Activated naive CD4-positive, alpha-beta T cell treated with anti-CD3 and anti-CD28 coated beads for 36 hours (primary cell): ENCODE measurements around the gene OR2T1. TPM values are rescaled to one million over a fixed set of nuclear protein-coding genes. Genes with fewer than 3 reads are reported as not detected.
"Not testable (repeated sequence)": the region's sequence is repeated elsewhere in the genome, so short reads cannot be mapped to it uniquely, and the experiment has no call there.

Experiments
- CTCF ChIA-PET: fragments of 350-600 bp; sonication (Branson Sonifier 250); formaldehyde crosslinking; loops from one replicate; lab custom pipeline; 2021; ENCODE audit warnings: antibody characterized with exemption; lab: Charles Lee
- DNase-seq: peaks from one replicate; pipeline ENCODE4 v3.0.0-alpha.2; 2020
- H3K27ac Mint-ChIP-seq: one replicate; pipeline ENCODE4 v1.8.0; 2021; ENCODE audit warnings: mild to moderate bottlenecking, mixed read lengths
- H3K27me3 Mint-ChIP-seq: one replicate; pipeline ENCODE4 v1.8.0; 2021; ENCODE audit warnings: low read depth, mixed read lengths
- H3K36me3 Mint-ChIP-seq: one replicate; pipeline ENCODE4 v1.8.0; 2021; ENCODE audit warnings: low read depth, mixed read lengths
- H3K4me1 Mint-ChIP-seq: one replicate; pipeline ENCODE4 v1.8.0; 2021; ENCODE audit warnings: low read depth, mixed read lengths
- H3K4me3 Mint-ChIP-seq: one replicate; pipeline ENCODE4 v1.8.0; 2021; ENCODE audit warnings: mild to moderate bottlenecking, moderate library complexity, mixed read lengths
- H3K9me3 Mint-ChIP-seq: one replicate; pipeline ENCODE4 v1.8.0; 2021; ENCODE audit warnings: mixed read lengths
- intact Hi-C: fragments of 100-400 bp; cut with micrococcal nuclease; formaldehyde crosslinking; loops from one replicate; pipeline ENCODE4 v1.15.1; 2023
- total RNA-seq, 2 experiments: library from RNA; stranded (reverse); gene quantifications; one replicate each; pipeline ENCODE4 v1.2.3, GENCODE V29; 2021

Gene OR2T1
- total RNA-seq, 2 experiments from 2014 or later, result not detected

DNA sequence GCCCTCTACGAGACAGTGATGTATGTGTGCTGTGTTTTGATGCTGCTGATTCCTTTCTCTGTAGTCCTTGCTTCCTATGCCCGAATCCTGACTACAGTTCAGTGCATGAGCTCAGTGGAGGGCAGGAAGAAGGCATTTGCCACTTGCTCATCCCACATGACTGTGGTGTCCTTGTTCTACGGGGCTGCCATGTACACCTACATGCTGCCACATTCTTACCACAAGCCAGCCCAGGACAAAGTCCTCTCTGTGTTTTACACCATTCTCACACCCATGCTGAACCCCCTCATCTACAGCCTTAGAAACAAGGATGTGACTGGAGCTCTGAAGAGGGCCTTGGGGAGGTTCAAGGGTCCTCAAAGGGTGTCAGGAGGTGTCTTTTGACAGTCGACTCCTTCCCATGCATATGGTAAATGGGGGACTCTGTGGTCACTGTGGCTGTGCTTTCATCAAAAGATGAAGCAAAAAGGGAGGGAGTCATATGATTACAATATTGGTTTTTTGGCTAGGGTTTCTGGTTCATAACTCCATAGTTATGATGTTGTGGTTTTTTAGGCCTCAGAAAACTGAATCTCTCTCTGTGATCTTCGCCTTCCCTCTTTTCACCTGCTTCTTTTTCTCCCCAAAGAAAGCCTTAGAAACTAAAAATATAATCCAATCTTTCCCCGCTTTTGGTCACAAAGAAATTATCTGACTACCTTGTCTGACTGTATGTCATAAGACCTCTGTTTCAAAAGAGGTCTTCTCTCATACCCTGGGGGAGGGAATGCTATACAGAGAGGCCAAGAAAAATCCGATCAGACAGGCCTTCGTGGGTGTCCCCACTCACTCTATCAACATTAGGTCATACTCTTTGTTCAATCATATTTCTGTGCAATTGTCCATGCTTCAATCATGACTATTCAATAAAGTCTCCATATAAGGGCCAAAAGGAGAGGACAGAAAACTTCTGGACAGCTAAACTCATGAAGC lies 4.2 kb downstream of the OR2T1 start:
- intact Hi-C loops, result no loop called here
- DNase-seq, result no peak
- Mint-ChIP-seq H3K9me3 (peaks cover 14% of the 10 kb centered on the region), H3K27ac (no peak overlapping the region), H3K4me1 (no peaks in the 10 kb centered on the region), H3K4me3 (no peak overlapping the region), H3K36me3 (peaks cover 3% of the 10 kb centered on the region), H3K27me3 (no peaks in the 10 kb centered on the region)
- CTCF ChIA-PET, result interaction anchor here (0.6 kb wide), 1 partner anchor 554 kb away, joined by 3 read pairs; no protein-coding TSS in a partner anchor

DNA sequence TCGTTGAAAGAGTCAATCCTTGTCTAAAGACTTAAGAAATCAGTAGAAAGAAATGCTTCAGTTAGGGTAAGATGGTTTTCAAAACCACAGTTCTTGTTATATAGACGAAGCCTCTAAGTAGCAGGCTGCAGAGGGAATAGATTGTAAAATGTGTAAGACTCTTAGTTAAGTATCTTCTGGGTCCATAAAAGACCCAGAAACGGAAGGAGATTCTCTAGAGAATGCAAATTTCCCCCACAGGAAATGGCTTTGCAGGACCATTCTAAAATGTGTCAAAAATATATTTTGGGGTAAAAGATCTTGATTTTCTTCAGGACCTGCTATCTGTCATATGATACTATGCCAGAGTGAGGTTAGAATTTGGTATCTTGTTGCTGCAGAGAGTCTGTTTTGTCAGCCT lies 13.4 kb downstream of the OR2T1 start:
- CTCF ChIA-PET, result no interaction called here
- intact Hi-C loops, result loop anchor here (10.0 kb wide), 1 partner anchor 59 kb away; the partner anchor contains the start of gene OR2T3
- Mint-ChIP-seq H3K4me3 (no peak overlapping the region), H3K4me1 (peaks cover 31% of the 10 kb centered on the region), H3K36me3 (peaks cover 3% of the 10 kb centered on the region), H3K27me3 (no peaks in the 10 kb centered on the region), H3K27ac (no peak overlapping the region), H3K9me3 (peaks cover 13% of the 10 kb centered on the region)
- DNase-seq, result no peak

DNA sequence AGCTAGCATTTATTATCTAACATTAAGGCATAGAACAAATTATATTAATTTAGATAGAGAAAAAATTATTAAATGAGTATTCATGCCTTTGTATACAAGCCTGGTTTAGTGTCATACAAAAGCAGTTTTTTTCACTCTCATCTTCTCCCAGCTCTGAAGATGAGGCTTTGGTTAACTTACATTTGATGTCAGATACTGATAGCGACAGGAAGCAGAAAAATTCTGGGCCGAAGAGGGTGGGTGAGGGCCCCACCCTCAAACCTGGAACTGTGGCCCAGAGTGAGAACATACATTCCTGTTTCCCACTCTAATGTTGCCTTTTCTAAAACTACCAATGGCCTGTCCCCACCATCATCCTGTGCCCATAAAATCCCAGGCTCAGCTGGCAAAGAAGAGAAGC lies 15.0 kb downstream of the OR2T1 start:
- Mint-ChIP-seq H3K27ac (no peak overlapping the region), H3K4me3 (no peak overlapping the region), H3K9me3 (peaks cover 18% of the 10 kb centered on the region), H3K36me3 (peaks cover 6% of the 10 kb centered on the region), H3K4me1 (peaks cover 31% of the 10 kb centered on the region), H3K27me3 (no peaks in the 10 kb centered on the region)
- intact Hi-C loops, result loop anchor here (10.0 kb wide), 1 partner anchor 57 kb away; the partner anchor contains the start of gene OR2T3
- CTCF ChIA-PET, result no interaction called here
- no peak for DNase-seq

- intact Hi-C loops, result no loop called here
- no peaks in the 10 kb centered on the region for H3K27me3 Mint-ChIP-seq
- peaks cover 20% of the 10 kb centered on the region for H3K9me3 Mint-ChIP-seq
- CTCF ChIA-PET, result interaction anchor here (0.6 kb wide), 1 partner anchor 460 kb away, joined by 3 read pairs; no protein-coding TSS in a partner anchor
- no peak overlapping the region for H3K27ac Mint-ChIP-seq
- DNase-seq, result no peak
- H3K36me3 Mint-ChIP-seq, result peaks cover 6% of the 10 kb centered on the region
- H3K4me3 Mint-ChIP-seq, result no peak overlapping the region
- peaks cover 23% of the 10 kb centered on the region for H3K4me1 Mint-ChIP-seq
Observed at GRCh38 chr1:248421384-248421783, 18.5 kb downstream of the OR2T1 start.

DNA sequence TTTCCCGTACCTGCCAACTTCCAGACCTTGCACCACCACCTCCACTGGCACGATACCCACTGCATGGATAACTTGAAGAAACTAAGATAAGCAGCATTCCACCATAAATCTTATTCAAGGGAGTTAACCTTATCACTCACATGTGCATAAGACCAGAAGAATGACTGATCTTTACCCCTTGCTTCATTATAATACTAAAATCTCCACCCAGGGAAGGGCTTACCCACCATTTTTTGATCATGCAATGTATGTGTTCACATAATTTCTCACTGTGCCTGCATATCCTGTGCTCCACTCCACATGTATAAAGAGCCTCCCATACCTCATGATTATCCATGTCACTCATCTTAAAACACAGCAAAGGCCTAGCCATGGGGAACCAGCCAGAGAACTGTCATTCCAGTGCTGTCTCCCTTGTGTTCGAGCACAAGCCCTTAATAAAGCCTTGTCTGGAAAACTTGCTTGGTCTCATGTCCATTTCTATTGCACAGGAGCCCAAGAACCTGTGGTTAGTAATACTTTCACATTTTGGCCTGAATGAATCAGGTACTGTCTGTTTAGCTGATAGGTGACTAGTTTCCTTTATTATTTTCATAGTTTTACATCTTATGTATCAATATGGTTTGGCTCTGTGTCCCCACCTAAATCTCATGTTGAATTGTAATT lies 24.8 kb downstream of the OR2T1 start:
- H3K9me3 Mint-ChIP-seq, result not testable (repeated sequence)

GRCh38 chr1:248428192-248428533 lies 25.3 kb downstream of the OR2T1 start:
- DNase-seq, result peak; percentile 17
- H3K9me3 Mint-ChIP-seq, H3K36me3 Mint-ChIP-seq, CTCF ChIA-PET, H3K4me3 Mint-ChIP-seq, H3K27ac Mint-ChIP-seq, H3K27me3 Mint-ChIP-seq, intact Hi-C loops, H3K4me1 Mint-ChIP-seq: not testable (repeated sequence)

More for the DNA sequence above, 24.8 kb downstream of the OR2T1 start:
- H3K4me1 Mint-ChIP-seq, intact Hi-C loops, H3K27me3 Mint-ChIP-seq, H3K36me3 Mint-ChIP-seq, CTCF ChIA-PET, DNase-seq, H3K4me3 Mint-ChIP-seq, H3K27ac Mint-ChIP-seq: not testable (repeated sequence)

DNA sequence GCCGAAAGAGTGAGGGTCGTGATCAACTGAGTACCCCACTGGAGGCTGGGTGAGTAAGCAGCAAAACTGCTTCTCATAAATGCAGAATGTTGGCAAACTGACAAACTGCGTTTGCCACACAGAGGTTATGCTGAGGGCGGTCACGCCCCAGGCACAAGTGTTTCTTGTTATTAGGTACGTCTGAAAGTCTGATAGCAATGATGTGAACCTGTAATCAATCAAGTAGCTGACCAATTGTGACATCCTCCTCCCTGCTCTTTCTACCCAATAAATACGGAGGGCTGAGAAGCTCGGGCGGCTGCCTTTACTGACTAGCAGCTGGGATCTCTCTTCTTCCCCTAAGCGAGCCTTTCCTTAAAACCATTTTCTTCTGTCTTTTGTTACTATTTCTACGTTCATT lies 28.8 kb downstream of the OR2T1 start:
- intact Hi-C loops, CTCF ChIA-PET, DNase-seq, H3K4me3 Mint-ChIP-seq, H3K9me3 Mint-ChIP-seq, H3K27ac Mint-ChIP-seq, H3K27me3 Mint-ChIP-seq, H3K36me3 Mint-ChIP-seq, H3K4me1 Mint-ChIP-seq: not testable (repeated sequence)

DNA sequence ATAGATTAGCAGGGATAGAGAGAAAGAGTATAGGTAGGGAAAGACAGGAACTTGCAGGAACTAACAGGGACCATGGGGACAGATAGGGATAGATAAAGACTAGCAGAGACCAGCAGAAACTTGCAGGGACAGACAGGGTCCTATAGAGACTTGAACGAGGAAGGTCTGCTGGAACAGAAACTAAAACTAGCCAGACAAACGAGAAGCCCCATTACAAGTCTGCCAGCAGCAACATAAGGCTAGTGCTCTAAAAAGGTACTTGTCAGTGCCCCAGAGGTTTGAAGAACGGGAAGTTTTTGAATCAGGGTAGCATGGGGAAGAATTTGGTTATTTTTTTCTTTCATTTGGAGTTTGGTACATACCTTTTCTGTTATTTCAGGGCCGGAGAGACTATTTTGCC lies 29.4 kb downstream of the OR2T1 start:
- H3K9me3 Mint-ChIP-seq, H3K27me3 Mint-ChIP-seq, H3K4me3 Mint-ChIP-seq, H3K27ac Mint-ChIP-seq, DNase-seq, H3K36me3 Mint-ChIP-seq, H3K4me1 Mint-ChIP-seq, CTCF ChIA-PET, intact Hi-C loops: not testable (repeated sequence)

GRCh38 chr1:248433811-248434415 lies 31.1 kb downstream of the OR2T1 start:
- CTCF ChIA-PET, H3K36me3 Mint-ChIP-seq, H3K27ac Mint-ChIP-seq, H3K4me3 Mint-ChIP-seq, H3K4me1 Mint-ChIP-seq, DNase-seq, intact Hi-C loops, H3K9me3 Mint-ChIP-seq, H3K27me3 Mint-ChIP-seq: not testable (repeated sequence)

DNA sequence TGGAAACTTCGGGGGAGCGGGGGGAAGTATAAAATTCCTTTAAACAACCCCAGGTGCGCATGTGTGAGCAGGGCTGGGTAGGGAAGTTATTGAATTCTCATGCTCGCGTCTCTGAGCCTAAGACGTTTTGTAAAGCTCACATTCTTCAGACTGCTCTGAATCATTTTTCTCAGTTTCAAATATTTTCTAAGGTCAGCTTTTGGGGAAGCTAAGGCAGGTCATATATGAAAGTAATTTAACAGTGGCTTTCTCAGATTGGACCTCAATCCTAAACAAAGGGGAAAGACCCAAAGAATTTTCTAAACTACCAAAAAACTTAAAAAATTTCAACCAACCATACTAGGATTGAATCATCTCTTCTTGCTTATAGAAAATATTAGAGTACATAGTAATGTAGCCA lies 32.1 kb downstream of the OR2T1 start:
- intact Hi-C loops, result not testable (repeated sequence)

DNA sequence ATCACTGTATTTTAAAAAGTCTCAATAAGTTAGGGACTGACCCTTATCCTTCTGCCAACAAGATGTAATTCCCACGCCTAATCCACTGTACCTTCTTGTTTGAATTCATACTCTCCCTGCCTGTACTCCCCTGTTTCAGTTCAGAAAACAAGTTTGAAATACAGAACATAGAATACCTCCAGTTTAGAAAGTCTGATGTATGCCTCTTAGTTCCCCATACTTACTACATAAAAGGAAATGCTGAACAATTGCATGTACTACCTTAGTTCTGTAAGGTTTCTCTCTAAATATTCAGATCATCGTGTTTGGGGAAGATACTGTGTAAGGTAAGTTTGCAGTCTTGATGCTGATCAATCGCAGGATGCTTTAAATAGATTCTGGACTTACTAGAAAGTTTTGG lies 33.5 kb downstream of the OR2T1 start:
- intact Hi-C loops, H3K4me1 Mint-ChIP-seq, CTCF ChIA-PET, H3K4me3 Mint-ChIP-seq, H3K9me3 Mint-ChIP-seq, H3K27ac Mint-ChIP-seq, H3K27me3 Mint-ChIP-seq, DNase-seq, H3K36me3 Mint-ChIP-seq: not testable (repeated sequence)

More for the DNA sequence above, 32.1 kb downstream of the OR2T1 start:
- H3K9me3 Mint-ChIP-seq, H3K36me3 Mint-ChIP-seq, DNase-seq, H3K27me3 Mint-ChIP-seq, H3K4me1 Mint-ChIP-seq, CTCF ChIA-PET, H3K27ac Mint-ChIP-seq, H3K4me3 Mint-ChIP-seq: not testable (repeated sequence)

DNA sequence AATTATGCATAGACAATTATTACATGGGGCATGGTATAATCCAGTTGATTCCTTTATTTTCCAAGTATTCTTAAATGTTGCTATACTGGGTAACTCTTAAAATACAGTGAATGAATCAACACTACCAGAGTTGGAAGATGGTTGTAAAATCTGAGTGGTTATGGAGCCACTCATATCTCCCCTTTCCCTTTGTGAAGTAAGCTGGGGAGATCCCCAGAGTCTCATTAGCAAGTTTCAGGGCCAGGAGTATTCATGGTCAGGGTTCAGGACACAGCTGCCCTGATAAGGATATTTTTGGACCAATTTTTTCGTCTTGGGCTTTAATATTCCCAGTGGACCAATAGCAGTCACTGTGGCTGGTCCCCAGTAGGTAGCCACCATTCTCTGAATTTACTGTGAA lies 35.8 kb downstream of the OR2T1 start:
- not testable (repeated sequence) for H3K4me3 Mint-ChIP-seq, H3K27me3 Mint-ChIP-seq, H3K9me3 Mint-ChIP-seq

More for the DNA sequence above, 35.8 kb downstream of the OR2T1 start:
- H3K4me1 Mint-ChIP-seq, H3K27ac Mint-ChIP-seq, H3K36me3 Mint-ChIP-seq, DNase-seq, intact Hi-C loops, CTCF ChIA-PET: not testable (repeated sequence)
